ENCODE data around the gene ASCL5. TPM values are rescaled to one million over a fixed set of nuclear protein-coding genes. Genes with fewer than 3 reads are reported as not detected.

ASCL5 gene
- total RNA-seq, 1 donor from 2014 or later = not detected

DNA sequence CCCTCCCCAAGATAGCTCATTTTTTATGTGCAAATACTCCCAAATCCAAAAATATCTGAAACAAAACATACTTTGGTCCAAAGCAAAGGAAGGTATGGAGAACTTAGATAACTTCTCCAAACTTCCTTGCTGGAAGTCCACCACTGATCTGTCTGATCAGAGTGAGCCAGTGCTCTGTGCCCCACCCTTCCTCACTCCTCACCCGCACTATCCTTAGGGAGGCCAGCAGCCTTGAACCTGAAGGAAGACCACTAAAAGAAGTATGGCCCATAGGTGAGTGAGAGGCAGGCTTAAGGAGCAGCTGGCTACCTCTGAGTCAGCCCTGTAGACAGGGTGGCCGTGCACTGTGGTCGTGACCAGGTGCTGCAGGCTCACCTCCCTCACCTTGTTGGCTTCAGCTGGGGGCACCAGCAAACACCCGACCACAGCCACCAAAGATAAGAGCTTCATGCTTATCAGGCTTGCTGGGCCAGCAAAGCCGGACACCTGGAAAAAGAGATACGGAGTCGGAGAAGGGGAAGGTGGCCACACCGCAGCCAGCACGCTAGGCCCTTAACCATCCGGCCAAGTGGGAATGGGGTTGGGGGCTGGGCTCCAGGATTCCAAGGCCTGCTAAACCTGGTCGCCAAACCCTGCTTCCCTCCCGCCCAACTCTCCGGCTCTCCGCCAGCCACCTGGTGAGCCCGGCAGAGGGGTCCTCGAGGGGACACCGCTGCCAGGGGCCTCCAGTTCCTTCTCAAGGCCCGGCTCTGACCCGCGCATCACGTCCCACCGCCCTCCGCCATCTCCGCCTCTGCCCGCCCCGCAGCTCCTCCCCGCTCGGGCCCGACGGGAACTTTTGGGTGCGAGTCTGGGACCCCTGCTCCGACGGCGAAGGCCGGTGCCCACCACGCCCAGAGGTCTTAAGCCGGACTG, 26.7 kb upstream of the ASCL5 start:
- Mint-ChIP-seq H3K9me3 (no peaks in the 10 kb centered on the region), H3K27me3 (peaks cover 5% of the 10 kb centered on the region), H3K27ac (peak overlapping the region; percentile 89), H3K36me3 (ENCODE audit: low read depth) (peaks cover 16% of the 10 kb centered on the region), H3K4me1 (peaks cover 16% of the 10 kb centered on the region), H3K4me3 (peak overlapping the region; percentile 92)
- ChIA-PET POLR2A (interaction anchor here (0.5 to 1.9 kb wide), 9 partner anchors 14 to 791 kb away, joined by 3 to 15 read pairs (median 5); no protein-coding TSS in a partner anchor), CTCF (interaction anchor here (1.1 to 1.6 kb wide), 5 partner anchors 16 to 181 kb away, joined by 3 to 4 read pairs (median 3); no protein-coding TSS in a partner anchor)
- ATAC-seq (ENCODE audit: low read depth) (peak; percentile 81), DNase-seq (no peak)
- intact Hi-C loops (cut with micrococcal nuclease) = loop anchor here (1.0 kb wide), 2 partner anchors 17 to 134 kb away; no protein-coding TSS in a partner anchor
- no peak for TF ChIP-seq CTCF (IDR thresholded peaks at IDR 0.05)

GRCh38 chr1:201149400-201149799, 22.4 kb upstream of the ASCL5 start:
- no peak overlapping the region for H3K4me3 Mint-ChIP-seq
- intact Hi-C loops (cut with micrococcal nuclease) = loop anchor here (1.0 kb wide), 1 partner anchor 74 kb away; no protein-coding TSS in a partner anchor
- no peak for TF ChIP-seq CTCF (IDR thresholded peaks at IDR 0.05)
- H3K27ac Mint-ChIP-seq = no peak overlapping the region
- DNase-seq = no peak
- ChIA-PET POLR2A (no interaction called here), CTCF (interaction anchor here (0.6 to 1.4 kb wide), 3 partner anchors 9 to 73 kb away, joined by 3 to 5 read pairs (median 3); no protein-coding TSS in a partner anchor)
- peaks cover 11% of the 10 kb centered on the region for H3K4me1 Mint-ChIP-seq
- peaks cover 53% of the 10 kb centered on the region for H3K36me3 Mint-ChIP-seq (ENCODE audit: low read depth)
- H3K9me3 Mint-ChIP-seq = no peaks in the 10 kb centered on the region
- no peaks in the 10 kb centered on the region for H3K27me3 Mint-ChIP-seq
- ATAC-seq (ENCODE audit: low read depth) = no peak

DNA sequence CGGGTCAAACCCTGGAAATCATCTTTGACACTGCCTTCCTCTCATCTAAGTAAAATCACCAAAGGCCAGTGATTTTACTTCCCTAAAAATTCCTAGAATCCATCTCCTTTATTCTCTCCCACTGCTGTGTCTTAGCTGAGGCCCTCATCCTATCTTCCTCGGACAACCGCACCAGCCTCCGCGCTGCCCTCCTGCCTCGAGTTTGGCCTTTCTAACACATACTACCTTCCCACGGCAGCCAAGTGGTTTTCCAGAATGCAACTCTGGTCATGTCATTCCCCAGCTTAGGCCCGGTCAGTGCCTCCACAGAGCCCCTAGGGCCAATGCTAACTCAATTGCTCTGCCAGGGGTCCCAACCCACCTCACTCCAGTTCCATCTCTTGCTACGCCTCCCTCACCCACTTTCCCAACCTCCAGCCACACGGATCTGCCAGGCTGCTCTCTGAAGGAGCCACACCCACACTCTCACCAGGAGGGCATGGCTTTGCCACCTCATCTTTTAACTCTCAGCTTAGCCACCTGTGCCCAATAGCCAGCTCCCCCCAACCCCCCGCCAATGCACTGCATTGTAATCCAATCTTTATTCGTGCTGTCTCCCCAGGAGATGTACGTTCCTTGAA, 20.5 kb upstream of the ASCL5 start:
- DNase-seq = no peak
- H3K27me3 Mint-ChIP-seq = no peaks in the 10 kb centered on the region
- ATAC-seq (ENCODE audit: low read depth) = no peak
- peaks cover 69% of the 10 kb centered on the region for H3K36me3 Mint-ChIP-seq (ENCODE audit: low read depth)
- TF ChIP-seq CTCF (IDR thresholded peaks at IDR 0.05) = no peak
- no peaks in the 10 kb centered on the region for H3K9me3 Mint-ChIP-seq
- H3K4me1 Mint-ChIP-seq = peaks cover under 1% of the 10 kb centered on the region
- intact Hi-C loops (cut with micrococcal nuclease) = no loop called here
- no peak overlapping the region for H3K4me3 Mint-ChIP-seq
- CTCF ChIA-PET = no interaction called here
- no peak overlapping the region for H3K27ac Mint-ChIP-seq
- POLR2A ChIA-PET = no interaction called here

DNA sequence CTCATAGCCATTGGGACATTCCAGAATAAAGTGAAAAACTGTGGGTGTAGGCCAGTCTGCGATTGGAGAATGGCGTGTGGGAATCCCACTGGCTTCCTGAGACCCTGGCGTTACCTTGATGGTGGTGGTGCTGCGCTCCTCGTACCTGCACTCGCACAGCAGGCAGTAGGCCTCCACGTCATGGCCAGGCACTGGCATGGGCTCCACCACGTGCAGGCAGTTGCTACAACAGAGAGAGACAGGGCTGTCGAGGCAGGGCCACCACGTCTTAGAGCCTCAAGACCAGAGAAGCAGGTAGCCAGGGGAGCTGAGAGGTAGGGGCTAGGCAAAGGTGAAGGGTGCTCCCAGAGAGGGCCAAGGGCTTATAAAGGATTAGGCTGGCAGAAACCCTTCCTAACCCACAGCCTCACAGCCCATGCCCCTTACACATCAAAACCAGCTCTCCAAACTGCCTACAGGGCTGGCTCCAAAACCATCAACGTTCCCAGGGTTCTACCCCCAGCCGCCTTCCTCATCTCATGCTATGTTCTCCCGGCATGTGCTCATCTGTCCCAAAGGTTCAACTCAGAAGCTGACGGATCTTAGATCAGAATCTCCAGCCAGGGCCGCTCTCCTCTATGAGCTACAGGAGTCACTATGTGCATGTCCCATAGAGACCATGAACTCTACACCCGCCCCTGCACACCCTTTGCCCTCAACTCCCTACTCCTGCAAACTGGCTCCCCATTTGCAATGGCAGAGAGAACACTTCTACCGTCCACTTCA, 19.8 kb upstream of the ASCL5 start:
- POLR2A ChIA-PET = interaction anchor here (0.6 kb wide), 1 partner anchor 1740 kb away, joined by 11 read pairs; no protein-coding TSS in a partner anchor
- Mint-ChIP-seq H3K4me1 (no peaks in the 10 kb centered on the region), H3K9me3 (no peaks in the 10 kb centered on the region), H3K27me3 (no peaks in the 10 kb centered on the region), H3K36me3 (ENCODE audit: low read depth) (peaks cover 75% of the 10 kb centered on the region), H3K27ac (no peak overlapping the region), H3K4me3 (no peak overlapping the region)
- intact Hi-C loops (cut with micrococcal nuclease) = no loop called here
- CTCF ChIA-PET = no interaction called here
- DNase-seq (no peak), ATAC-seq (ENCODE audit: low read depth) (no peak)
- TF ChIP-seq CTCF (IDR thresholded peaks at IDR 0.05) = no peak
